K562 (cell line): ENCODE results near the gene MCAM. TPM values are rescaled to one million over a fixed set of nuclear protein-coding genes. Genes with fewer than 3 reads are reported as not detected.

Experiments used
- ATAC-seq: fragments of 200-7000 bp; cut with Tn5 transposase; 3 replicates; pipeline ENCODE4 v1.9.1; 2020; ENCODE audit warnings: moderate library complexity
- BruUV-seq: library from RNA; stranded (reverse); fragments of 400-500 nt; replicated peaks from 2 replicates; lab custom pipeline; 2021; lab: Mats Ljungman, UMichigan
- CTCF ChIA-PET: fragments of 300-600 bp; formaldehyde crosslinking; extraction: SDS; loops from one replicate; lab custom pipeline; 2021; ENCODE audit warnings: low intra/inter-chr PET ratio; lab: Yijun Ruan, JAX
- POLR2A ChIA-PET: fragments of 300-600, 350-650 bp; sonication (Branson Sonifier 250); formaldehyde crosslinking; extraction: SDS; loops from one replicate; lab custom pipeline; 2021; ENCODE audit warnings: antibody characterized with exemption, inconsistent platforms; lab: Yijun Ruan, JAX
- DNase-seq, 4 experiments: peaks; one replicate each; pipeline versions ENCODE4 v3.0.0 to v3.0.0-alpha.2; 2011 to 2018; ENCODE audit warnings: low spot score in 3 of 4, mixed read lengths in 3 of 4; ENCODE audit errors: extremely low read depth in 1 of 4
- FAIRE-seq: peaks from 2 replicates; lab custom pipeline; 2011; peaks lifted over from hg19 to GRCh38; lab: Jason Lieb, UNC
- H2AFZ ChIP-seq: 2 replicates; pipeline ENCODE4 v1.6.0; 2011; ENCODE audit warnings: low read depth, low read length, control low read depth, inconsistent platforms
- H3K27ac ChIP-seq: fragments of 200-600 bp; 3 replicates; pipeline ENCODE4 v1.8.0; 2011; ENCODE audit warnings: low read depth, mild to moderate bottlenecking, control low read depth, inconsistent platforms, low read length, moderate library complexity, mixed read lengths; ENCODE audit errors: extremely low read depth
- H3K27me3 ChIP-seq, 2 experiments: fragments of 300-600 bp in 1 of 2; 2 replicates in 1 of 2; 3 replicates in 1 of 2; pipeline versions ENCODE4 v1.6.0 to v1.8.0; 2011; ENCODE audit warnings: inconsistent platforms in 2 of 2, low read length in 2 of 2, mild to moderate bottlenecking in 1 of 2, mixed read lengths in 1 of 2, moderate library complexity in 1 of 2; ENCODE audit not compliant: control insufficient read depth in 2 of 2, insufficient read depth in 2 of 2
- H3K36me3 ChIP-seq: fragments of 300-600 bp; 3 replicates; pipeline ENCODE4 v1.8.0; 2011; ENCODE audit warnings: mild to moderate bottlenecking, low read length, inconsistent platforms; ENCODE audit not compliant: control insufficient read depth, insufficient read depth
- H3K4me1 ChIP-seq, 2 experiments: fragments of 200-600 bp in 1 of 2; replicated peaks in 1 of 2; 2 replicates in 1 of 2; 3 replicates in 1 of 2; pipeline versions ENCODE4 v1.5.1 to v1.8.0; 2011; ENCODE audit warnings: inconsistent platforms in 2 of 2, low read length in 2 of 2, mild to moderate bottlenecking in 1 of 2, mixed read lengths in 1 of 2, moderate library complexity in 1 of 2; ENCODE audit not compliant: control insufficient read depth in 2 of 2, insufficient read depth in 2 of 2
- H3K4me2 ChIP-seq: 2 replicates; pipeline ENCODE4 v1.6.1; 2011; ENCODE audit warnings: low read length, control low read depth, inconsistent platforms, mixed read lengths; ENCODE audit not compliant: insufficient read depth
- H3K4me3 ChIP-seq: fragments of 200-600 bp; sonication (generic), shearing (Covaris generic); 2 replicates; pipeline ENCODE4 v1.5.1; 2016; ENCODE audit warnings: control low read depth, inconsistent platforms
- H3K79me2 ChIP-seq: fragments of 200-600 bp; 3 replicates; pipeline ENCODE4 v1.8.0; 2011; ENCODE audit warnings: low read length, inconsistent platforms; ENCODE audit not compliant: control insufficient read depth, insufficient read depth
- H3K9ac ChIP-seq, 2 experiments: 2 replicates each; pipeline versions ENCODE4 v1.6.0 to v1.6.1; 2011; ENCODE audit warnings: low read depth in 2 of 2, low read length in 2 of 2, control low read depth in 1 of 2, inconsistent platforms in 1 of 2, mild to moderate bottlenecking in 1 of 2, mixed read lengths in 1 of 2; ENCODE audit not compliant: insufficient read depth in 1 of 2
- H3K9me1 ChIP-seq: one replicate; pipeline ENCODE4 v1.6.0; 2011; ENCODE audit warnings: inconsistent platforms, mild to moderate bottlenecking, low read length, moderate library complexity; ENCODE audit not compliant: control insufficient read depth, insufficient read depth
- H3K9me3 ChIP-seq: replicated peaks from 2 replicates; pipeline ENCODE4 v1.5.1; 2011; ENCODE audit warnings: low read depth, low read length, inconsistent platforms; ENCODE audit not compliant: control insufficient read depth, insufficient read depth
- H4K20me1 ChIP-seq: replicated peaks from 2 replicates; pipeline ENCODE4 v1.6.1; 2011; ENCODE audit warnings: low read length, inconsistent platforms, mixed read lengths; ENCODE audit not compliant: control insufficient read depth, insufficient read depth
- CBFA2T2 ChIP-seq: fragments of 450-650 bp; conservative IDR thresholded peaks from 2 replicates; pipeline ENCODE4 v1.6.1; 2017; ENCODE audit warnings: mild to moderate bottlenecking
- CSDE1 ChIP-seq, 2 experiments: fragments of 450-650 bp; IDR thresholded peaks; 2 replicates each; pipeline ENCODE4 v1.6.1; 2016; ENCODE audit warnings: mild to moderate bottlenecking in 1 of 2
- GATAD2A ChIP-seq: fragments of 450-650 bp; IDR thresholded peaks from 2 replicates; pipeline ENCODE4 v1.6.1; 2017
- HDAC6 ChIP-seq: IDR thresholded peaks from 2 replicates; pipeline ENCODE4 v1.6.1; 2012; ENCODE audit warnings: low read depth, mild to moderate bottlenecking, control low read depth, inconsistent platforms, low read length, moderate library complexity
- HNRNPK ChIP-seq: fragments of 200-400 bp; formaldehyde crosslinking; IDR thresholded peaks from one replicate; pipeline ENCODE4 v1.6.1; 2018; ENCODE audit warnings: mild to moderate bottlenecking, low read depth, low read length; ENCODE audit not compliant: poor library complexity, severe bottlenecking
- KLF13 ChIP-seq: fragments of 450-650 bp; IDR thresholded peaks from 2 replicates; pipeline ENCODE4 v1.6.1; 2016; ENCODE audit warnings: missing genetic modification characterization, low read depth, mild to moderate bottlenecking, missing compliant biosample characterization, moderate library complexity, borderline replicate concordance
- MXI1 ChIP-seq: IDR thresholded peaks from 2 replicates; pipeline ENCODE4 v1.6.1; 2011; ENCODE audit warnings: low read depth, mild to moderate bottlenecking, improper control_type of control experiment, low read length
- PCBP1 ChIP-seq: fragments of 200-400 bp; formaldehyde crosslinking; IDR thresholded peaks from 2 replicates; pipeline ENCODE4 v1.6.1; 2018; ENCODE audit warnings: mild to moderate bottlenecking, low read depth, low read length; ENCODE audit not compliant: poor library complexity, severe bottlenecking
- SP1 ChIP-seq: sonication (generic); formaldehyde crosslinking; IDR thresholded peaks from 2 replicates; pipeline ENCODE4 v1.8.1; 2022; ENCODE audit warnings: mild to moderate bottlenecking, missing genetic modification reagents
- TAF7 ChIP-seq: fragments of 450-650 bp; IDR thresholded peaks from 2 replicates; pipeline ENCODE4 v1.6.1; 2016; ENCODE audit warnings: missing genetic modification characterization, missing compliant biosample characterization
- TFAM ChIP-seq: fragments of 250-450 bp; sonication (Bioruptor Pico); conservative IDR thresholded peaks from 2 replicates; pipeline ENCODE4 v1.5.0; 2021; ENCODE audit warnings: mild to moderate bottlenecking, moderate library complexity
- ZNF583 ChIP-seq: fragments of 250-450 bp; sonication (Bioruptor Pico); IDR thresholded peaks from 2 replicates; pipeline ENCODE4 v1.4.0; 2020
- ZNF696 ChIP-seq: fragments of 250-450 bp; sonication (Bioruptor Pico); conservative IDR thresholded peaks from 2 replicates; pipeline ENCODE4 v1.4.0; 2020; ENCODE audit warnings: mild to moderate bottlenecking, moderate library complexity
- WGBS: fragments of 100-300 bp; shearing (Covaris generic); methylation state at CpG from one replicate; pipeline ENCODE4 v1.1.6; 2016; ENCODE audit warnings: low coverage, mixed read lengths; ENCODE audit not compliant: insufficient coverage; ENCODE audit errors: missing lambda C conversion rate; 5-methylcytosine and 5-hydroxymethylcytosine counted together
- in situ Hi-C: fragments of 300-500 bp; cut with MboI; formaldehyde crosslinking; loops from 4 replicates; pipeline ENCODE4 v1.15.0; 2018; ENCODE audit warnings: inconsistent platforms, mixed read lengths
- intact Hi-C: fragments of 100-400 bp; cut with micrococcal nuclease; formaldehyde crosslinking; loops from 2 replicates; pipeline ENCODE4 v1.14.2; 2022
- polyA plus RNA-seq, 8 experiments: library from polyadenylated mRNA; depleted of rRNA in 4 of 8; stranded (reverse) in 5 of 8; unstranded in 3 of 8; fragments of >200 nt; fragmentation: Nextera tagmentation in 2 of 8; fragmentation: Illumina TruSeq in 1 of 8; extraction: Ambion mirVana in 2 of 8; extraction: Trizol in 1 of 8; gene quantifications; 2 replicates each; pipeline versions ENCODE4 v1.2.1 to v1.2.3, GENCODE V29; 2011 to 2014; ENCODE audit warnings: inconsistent platforms in 1 of 8, missing spikeins in 1 of 8
- total RNA-seq, 7 experiments: library from RNA; depleted of rRNA in 6 of 7; stranded (reverse); fragments of >200 nt in 6 of 7; fragmentation: Illumina TruSeq in 2 of 7; extraction: Trizol in 2 of 7; gene quantifications; 2 replicates each; pipeline versions ENCODE4 v1.2.1 to v1.2.3, GENCODE V29; 2011 to 2021; ENCODE audit warnings: low replicate concordance in 1 of 7
- TF ChIP-seq, protein P1 (sequence below): fragments of 250-450 bp; sonication (Bioruptor Pico); IDR thresholded peaks from 2 replicates; pipeline ENCODE4 v1.4.0; 2020; ENCODE audit warnings: borderline replicate concordance
- TF ChIP-seq, protein P2 (sequence below): fragments of 200-400 bp; formaldehyde crosslinking; IDR thresholded peaks from 2 replicates; pipeline ENCODE4 v1.6.1; 2017; ENCODE audit warnings: mild to moderate bottlenecking, low read depth, low read length, moderate library complexity

Gene MCAM
- total and polyA plus RNA-seq, 9 of the 15 experiments (the other 6 are each of a cell fraction or from before 2014, with no cell fraction given): 14.7 to 118 (median 53.6) TPM

DNA sequence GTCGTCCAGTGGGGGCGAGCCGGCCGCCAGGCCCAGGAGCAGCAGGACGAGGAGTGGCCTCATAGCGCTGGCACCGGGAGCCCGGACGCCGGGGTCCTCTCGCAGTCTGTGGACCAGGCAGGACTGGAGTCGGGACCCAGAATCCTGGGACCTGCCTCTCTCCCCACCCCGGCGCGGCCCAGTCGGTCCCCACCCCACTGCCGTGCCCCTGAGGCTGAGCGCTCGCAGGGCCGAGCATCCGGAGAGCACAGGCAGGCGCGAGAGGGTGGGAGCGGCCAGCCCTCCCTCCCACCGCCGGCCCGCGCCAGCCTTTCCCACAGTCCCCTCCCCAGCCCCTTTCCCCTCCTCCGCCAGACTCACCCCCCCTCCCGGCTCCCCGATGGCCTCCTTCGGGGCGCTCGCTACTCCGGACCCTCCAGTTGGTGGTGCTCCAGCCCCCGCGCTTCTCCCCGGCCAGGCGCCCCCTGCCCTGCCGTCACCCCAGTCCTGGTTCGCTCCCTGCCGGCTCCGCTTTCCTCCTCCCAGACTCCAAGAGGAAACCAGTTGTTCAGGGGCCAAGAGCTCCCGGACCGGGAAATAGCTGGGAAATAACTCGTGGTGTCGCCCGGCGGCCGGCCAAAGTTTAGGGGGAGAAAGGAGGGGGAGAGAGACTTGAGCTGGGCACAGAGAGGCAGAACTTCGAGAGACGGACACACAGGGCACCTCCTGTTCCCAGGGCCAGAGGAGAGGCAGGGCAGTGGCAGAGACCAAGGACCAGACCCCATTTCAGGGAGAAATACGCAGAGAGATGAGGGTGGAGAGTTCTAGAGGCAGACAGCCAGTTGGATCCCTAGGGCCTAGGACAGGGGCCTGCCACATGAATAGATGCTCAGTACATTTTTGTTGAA is 23.6 kb upstream of the MCAM start, which contains the start of gene C1QTNF5:
Gene C1QTNF5, minus strand, starts transcription at position 549 of the 887 bp plus-strand sequence. Its CDS starts 486 bp downstream, at position 63.
- Histone ChIP-seq H3K36me3 (peaks cover 16% of the 10 kb centered on the region; the same call in 1 of the 3 replicates), H3K4me3 (peak within 1 kb of the TSS; percentile 37), H3K27me3 (peaks cover 0 to 14% of the 10 kb centered on the region in 2 experiments; a peak in 3 of 5 replicates), H3K4me2 (peak within 1 kb of the TSS; percentile 66), H3K27ac (peak within 1 kb of the TSS; percentile 52; the same call in 2 of the 3 replicates), H3K9me1 (no peaks in the 10 kb centered on the region), H3K79me2 (peaks cover 19% of the 10 kb centered on the region), H3K9me3 (no peaks in the 10 kb centered on the region), H3K9ac (peak within 1 kb of the TSS; percentile 63 to 92; a peak in 3 of 4 replicates), H4K20me1 (no peaks in the 10 kb centered on the region), H2AFZ (peak within 1 kb of the TSS; percentile 91), H3K4me1 (peaks cover 23 to 60% of the 10 kb centered on the region in 2 experiments; a peak in 4 of 5 replicates)
- intact Hi-C loops (no loop called here), in situ Hi-C loops (no loop called here)
- FAIRE-seq: no peak
- BruUV-seq: no TSS peak
- ChIA-PET POLR2A (interaction anchor here (0.6 to 1.4 kb wide), 4 partner anchors 8 to 1073 kb away, joined by 3 to 8 read pairs (median 4); no protein-coding TSS in a partner anchor), CTCF (interaction anchor here (0.7 to 1.2 kb wide), 3 partner anchors 16 to 135 kb away, joined by 3 to 6 read pairs (median 4); no protein-coding TSS in a partner anchor)
- peak; percentile 25 for ATAC-seq
- 57% methylated on average over 13 of the region's 53 CpGs for WGBS
- DNase-seq: peak in 2 of 4 experiments; percentile 35 to 43
- TF ChIP-seq CSDE1 (IDR thresholded peaks at IDR 0.05) (no peak), PCBP1 (peak; percentile 29), KLF13 (no peak), CBFA2T2 (no peak), ZNF696 (CRISPR knock-in tag) (no peak), HDAC6 (no peak), SP1 (no peak), TAF7 (tag) (no peak), GATAD2A (no peak), MXI1 (no peak), ZNF583 (CRISPR knock-in tag) (no peak), TFAM (CRISPR knock-in tag) (no peak), HNRNPK (peak; percentile 17)
- TF ChIP-seq, protein P1, sequence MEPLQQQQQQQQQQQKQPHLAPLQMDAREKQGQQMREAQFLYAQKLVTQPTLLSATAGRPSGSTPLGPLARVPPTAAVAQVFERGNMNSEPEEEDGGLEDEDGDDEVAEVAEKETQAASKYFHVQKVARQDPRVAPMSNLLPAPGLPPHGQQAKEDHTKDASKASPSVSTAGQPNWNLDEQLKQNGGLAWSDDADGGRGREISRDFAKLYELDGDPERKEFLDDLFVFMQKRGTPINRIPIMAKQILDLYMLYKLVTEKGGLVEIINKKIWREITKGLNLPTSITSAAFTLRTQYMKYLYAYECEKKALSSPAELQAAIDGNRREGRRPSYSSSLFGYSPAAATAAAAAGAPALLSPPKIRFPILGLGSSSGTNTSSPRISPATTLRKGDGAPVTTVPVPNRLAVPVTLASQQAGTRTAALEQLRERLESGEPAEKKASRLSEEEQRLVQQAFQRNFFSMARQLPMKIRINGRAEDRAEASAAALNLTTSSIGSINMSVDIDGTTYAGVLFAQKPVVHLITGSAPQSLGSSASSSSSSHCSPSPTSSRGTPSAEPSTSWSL (CRISPR knock-in tag): no peak
- TF ChIP-seq, protein P2, sequence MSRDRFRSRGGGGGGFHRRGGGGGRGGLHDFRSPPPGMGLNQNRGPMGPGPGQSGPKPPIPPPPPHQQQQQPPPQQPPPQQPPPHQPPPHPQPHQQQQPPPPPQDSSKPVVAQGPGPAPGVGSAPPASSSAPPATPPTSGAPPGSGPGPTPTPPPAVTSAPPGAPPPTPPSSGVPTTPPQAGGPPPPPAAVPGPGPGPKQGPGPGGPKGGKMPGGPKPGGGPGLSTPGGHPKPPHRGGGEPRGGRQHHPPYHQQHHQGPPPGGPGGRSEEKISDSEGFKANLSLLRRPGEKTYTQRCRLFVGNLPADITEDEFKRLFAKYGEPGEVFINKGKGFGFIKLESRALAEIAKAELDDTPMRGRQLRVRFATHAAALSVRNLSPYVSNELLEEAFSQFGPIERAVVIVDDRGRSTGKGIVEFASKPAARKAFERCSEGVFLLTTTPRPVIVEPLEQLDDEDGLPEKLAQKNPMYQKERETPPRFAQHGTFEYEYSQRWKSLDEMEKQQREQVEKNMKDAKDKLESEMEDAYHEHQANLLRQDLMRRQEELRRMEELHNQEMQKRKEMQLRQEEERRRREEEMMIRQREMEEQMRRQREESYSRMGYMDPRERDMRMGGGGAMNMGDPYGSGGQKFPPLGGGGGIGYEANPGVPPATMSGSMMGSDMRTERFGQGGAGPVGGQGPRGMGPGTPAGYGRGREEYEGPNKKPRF: no peak
